Measurements from ENCODE around the gene ELANE.
"Not testable (repeated sequence)": the region's sequence is repeated elsewhere in the genome, so short reads cannot be mapped to it uniquely, and the experiment has no call there.

The ELANE gene

DNA sequence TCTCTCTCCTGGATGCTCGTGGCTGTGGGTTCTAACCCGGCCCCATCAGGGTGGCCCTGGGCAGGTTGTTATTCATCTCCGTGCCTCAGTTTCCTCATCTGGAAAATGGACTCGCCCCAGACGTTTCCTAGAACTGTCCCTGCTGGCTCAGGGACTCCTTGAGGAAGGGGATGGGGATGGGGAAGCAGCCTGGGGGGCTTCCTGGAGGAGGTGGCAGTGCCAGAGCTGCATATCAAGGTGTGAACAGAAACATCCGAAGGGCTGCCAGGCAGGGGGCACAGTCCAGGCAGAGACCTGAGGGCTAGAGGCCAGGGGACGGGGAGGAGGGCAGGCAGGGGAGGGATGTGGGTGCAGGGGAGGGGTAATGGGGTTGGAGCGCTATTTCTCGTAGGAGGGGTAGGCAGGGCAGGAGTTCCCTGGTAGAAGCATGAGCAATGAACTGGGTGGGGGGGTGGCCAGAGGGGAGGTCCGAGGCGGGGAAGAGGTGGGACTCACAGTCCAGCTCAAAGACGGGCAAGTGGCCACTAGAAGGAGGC is 3.6 kb upstream of the ELANE start:
- Histone ChIP-seq H3K36me3 (ENCODE audit: low read depth) (no peaks in the 10 kb centered on the region), H3K4me3 (ENCODE audit: severe bottlenecking) (no peak overlapping the region), H3K27me3 (ENCODE audit: insufficient read depth, poor library complexity, severe bottlenecking) (peaks cover 46% of the 10 kb centered on the region), H3K9me3 (ENCODE audit: severe bottlenecking) (no peaks in the 10 kb centered on the region), H3K4me1 (ENCODE audit: insufficient read depth, poor library complexity, severe bottlenecking) (no peaks in the 10 kb centered on the region), H3K27ac (ENCODE audit: poor library complexity, severe bottlenecking) (no peak overlapping the region)
- DNase-seq (ENCODE audit: low spot score): no peak
- ATAC-seq (ENCODE audit: low read depth): no peak
- TF ChIP-seq, protein P1, sequence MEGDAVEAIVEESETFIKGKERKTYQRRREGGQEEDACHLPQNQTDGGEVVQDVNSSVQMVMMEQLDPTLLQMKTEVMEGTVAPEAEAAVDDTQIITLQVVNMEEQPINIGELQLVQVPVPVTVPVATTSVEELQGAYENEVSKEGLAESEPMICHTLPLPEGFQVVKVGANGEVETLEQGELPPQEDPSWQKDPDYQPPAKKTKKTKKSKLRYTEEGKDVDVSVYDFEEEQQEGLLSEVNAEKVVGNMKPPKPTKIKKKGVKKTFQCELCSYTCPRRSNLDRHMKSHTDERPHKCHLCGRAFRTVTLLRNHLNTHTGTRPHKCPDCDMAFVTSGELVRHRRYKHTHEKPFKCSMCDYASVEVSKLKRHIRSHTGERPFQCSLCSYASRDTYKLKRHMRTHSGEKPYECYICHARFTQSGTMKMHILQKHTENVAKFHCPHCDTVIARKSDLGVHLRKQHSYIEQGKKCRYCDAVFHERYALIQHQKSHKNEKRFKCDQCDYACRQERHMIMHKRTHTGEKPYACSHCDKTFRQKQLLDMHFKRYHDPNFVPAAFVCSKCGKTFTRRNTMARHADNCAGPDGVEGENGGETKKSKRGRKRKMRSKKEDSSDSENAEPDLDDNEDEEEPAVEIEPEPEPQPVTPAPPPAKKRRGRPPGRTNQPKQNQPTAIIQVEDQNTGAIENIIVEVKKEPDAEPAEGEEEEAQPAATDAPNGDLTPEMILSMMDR (IDR thresholded peaks at IDR 0.05; ENCODE audit: poor library complexity, severe bottlenecking): no peak

DNA sequence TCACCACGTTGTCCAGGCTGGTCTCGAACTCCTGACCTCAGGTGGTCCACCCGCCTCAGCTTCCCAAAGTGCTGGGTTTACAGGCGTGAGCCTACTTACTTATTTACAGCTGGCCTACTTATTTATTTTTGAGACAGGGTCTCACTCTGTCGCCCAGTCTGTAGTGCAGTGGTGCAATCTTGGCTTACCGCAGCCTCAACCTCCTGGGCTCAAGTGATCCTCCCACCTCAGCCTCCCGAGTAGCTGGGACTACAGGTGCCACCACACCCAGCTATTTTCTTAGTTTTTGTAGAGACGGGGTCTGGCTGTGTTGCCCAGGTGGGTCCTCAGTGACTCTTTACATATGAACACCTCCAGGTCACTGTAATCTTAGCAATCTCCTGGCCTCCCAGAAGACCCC is 2.9 kb upstream of the ELANE start:
- not testable (repeated sequence) for ATAC-seq (ENCODE audit: low read depth); H3K9me3 ChIP-seq (ENCODE audit: severe bottlenecking); H3K4me3 ChIP-seq (ENCODE audit: severe bottlenecking); H3K4me1 ChIP-seq (ENCODE audit: insufficient read depth, poor library complexity, severe bottlenecking); H3K27ac ChIP-seq (ENCODE audit: poor library complexity, severe bottlenecking); DNase-seq (ENCODE audit: low spot score); H3K36me3 ChIP-seq (ENCODE audit: low read depth)
- H3K27me3 ChIP-seq (ENCODE audit: insufficient read depth, poor library complexity, severe bottlenecking): peaks cover 40% of the 10 kb centered on the region

DNA sequence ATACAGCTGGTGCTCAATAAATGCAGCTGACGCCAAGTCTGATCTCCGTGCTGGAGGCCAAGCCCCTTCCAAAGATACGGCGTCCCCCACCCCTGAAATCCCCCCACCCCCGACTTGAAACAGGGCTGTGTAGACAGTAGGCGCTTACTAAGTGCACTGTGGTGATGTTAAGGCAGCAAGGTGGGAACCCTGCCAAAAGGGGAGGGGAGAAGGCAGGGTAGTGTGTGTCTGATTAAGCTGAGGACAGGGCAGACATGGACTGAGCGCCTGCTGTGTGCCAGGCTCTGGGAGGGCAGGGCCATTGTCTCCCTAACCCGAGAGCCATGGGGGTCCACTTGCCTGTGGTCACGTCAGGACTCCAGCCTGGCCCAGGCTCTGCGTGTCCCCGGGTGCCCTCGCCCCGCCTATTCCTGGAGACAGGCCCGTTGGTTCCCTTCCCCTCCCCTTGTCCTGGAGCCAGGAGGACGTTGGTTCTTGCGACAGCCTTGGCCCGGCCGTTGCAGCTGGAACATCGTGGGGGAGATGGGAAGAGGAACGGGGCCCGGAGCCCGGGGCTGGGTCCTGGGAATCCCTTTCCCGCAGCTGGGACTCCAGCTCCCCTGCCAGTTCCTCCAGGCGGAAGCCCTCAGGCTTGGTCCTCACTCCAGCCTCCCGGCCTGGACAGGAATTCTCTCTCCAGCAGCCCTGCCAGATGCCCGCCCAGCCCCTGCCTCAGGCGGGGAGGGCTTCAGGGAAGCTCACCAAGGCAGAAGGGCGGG is 1.7 kb upstream of the ELANE start:
- TF ChIP-seq, protein P1 (IDR thresholded peaks at IDR 0.05; ENCODE audit: poor library complexity, severe bottlenecking): no peak
- Histone ChIP-seq H3K27me3 (ENCODE audit: insufficient read depth, poor library complexity, severe bottlenecking) (peaks cover 30% of the 10 kb centered on the region), H3K36me3 (ENCODE audit: low read depth) (no peaks in the 10 kb centered on the region), H3K27ac (ENCODE audit: poor library complexity, severe bottlenecking) (no peak overlapping the region), H3K9me3 (ENCODE audit: severe bottlenecking) (no peaks in the 10 kb centered on the region), H3K4me1 (ENCODE audit: insufficient read depth, poor library complexity, severe bottlenecking) (no peaks in the 10 kb centered on the region), H3K4me3 (ENCODE audit: severe bottlenecking) (no peak overlapping the region)
- peak; percentile 64 for DNase-seq (ENCODE audit: low spot score)
- ATAC-seq (ENCODE audit: low read depth): peak; percentile 56

DNA sequence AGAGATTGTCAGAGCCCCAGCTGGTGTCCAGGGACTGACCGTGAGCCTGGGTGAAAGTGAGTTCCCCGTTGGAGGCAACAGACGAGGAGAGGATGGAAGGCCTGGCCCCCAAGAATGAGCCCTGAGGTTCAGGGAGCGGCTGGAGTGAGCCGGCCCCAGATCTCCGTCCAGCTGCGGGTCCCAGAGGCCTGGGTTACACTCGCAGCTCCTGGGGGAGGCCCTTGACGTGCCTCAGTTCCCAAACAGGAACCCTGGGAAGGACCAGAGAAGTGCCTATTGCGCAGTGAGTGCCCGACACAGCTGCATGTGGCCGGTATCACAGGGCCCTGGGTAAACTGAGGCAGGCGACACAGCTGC is 1.1 kb upstream of the ELANE start:
- no peak overlapping the region for H3K4me3 ChIP-seq (ENCODE audit: severe bottlenecking)
- H3K9me3 ChIP-seq (ENCODE audit: severe bottlenecking): no peaks in the 10 kb centered on the region
- no peak overlapping the region for H3K27ac ChIP-seq (ENCODE audit: poor library complexity, severe bottlenecking)
- DNase-seq (ENCODE audit: low spot score): no peak
- ATAC-seq (ENCODE audit: low read depth): no peak; the same call in 2 of the 3 replicates
- H3K4me1 ChIP-seq (ENCODE audit: insufficient read depth, poor library complexity, severe bottlenecking): no peaks in the 10 kb centered on the region
- TF ChIP-seq, protein P1 (IDR thresholded peaks at IDR 0.05; ENCODE audit: poor library complexity, severe bottlenecking): no peak
- H3K36me3 ChIP-seq (ENCODE audit: low read depth): no peaks in the 10 kb centered on the region
- H3K27me3 ChIP-seq (ENCODE audit: insufficient read depth, poor library complexity, severe bottlenecking): peaks cover 30% of the 10 kb centered on the region

DNA sequence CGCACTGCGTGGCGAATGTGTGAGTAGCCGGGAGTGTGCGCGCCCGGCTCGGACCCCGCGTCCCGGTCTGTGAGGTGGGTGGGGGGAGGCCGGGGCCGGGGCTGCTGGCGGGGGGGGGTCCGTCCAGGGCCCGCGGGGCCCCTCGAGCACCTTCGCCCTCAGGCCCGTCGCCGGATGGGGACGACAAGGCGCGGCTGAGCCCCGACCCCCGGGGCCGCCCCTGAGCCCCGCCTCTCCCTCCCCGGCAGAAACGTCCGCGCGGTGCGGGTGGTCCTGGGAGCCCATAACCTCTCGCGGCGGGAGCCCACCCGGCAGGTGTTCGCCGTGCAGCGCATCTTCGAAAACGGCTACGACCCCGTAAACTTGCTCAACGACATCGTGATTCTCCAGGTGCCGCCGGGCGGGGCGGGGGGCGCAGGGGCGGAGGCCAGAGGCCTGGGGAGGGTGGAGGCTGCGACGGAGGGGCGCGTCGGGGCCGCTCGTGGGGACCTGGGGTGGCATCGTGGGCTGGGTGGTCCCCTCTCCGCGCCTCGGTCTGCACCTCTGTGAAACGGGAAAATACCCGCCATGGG is 997 bp downstream of the ELANE start:
- DNase-seq (ENCODE audit: low spot score) (no peak), ATAC-seq (ENCODE audit: low read depth) (no peak)
- TF ChIP-seq, protein P1 (IDR thresholded peaks at IDR 0.05; ENCODE audit: poor library complexity, severe bottlenecking): no peak
- Histone ChIP-seq H3K36me3 (ENCODE audit: low read depth) (no peaks in the 10 kb centered on the region), H3K27me3 (ENCODE audit: insufficient read depth, poor library complexity, severe bottlenecking) (peaks cover 16% of the 10 kb centered on the region), H3K4me1 (ENCODE audit: insufficient read depth, poor library complexity, severe bottlenecking) (no peaks in the 10 kb centered on the region), H3K9me3 (ENCODE audit: severe bottlenecking) (no peaks in the 10 kb centered on the region), H3K4me3 (ENCODE audit: severe bottlenecking) (no peak overlapping the region), H3K27ac (ENCODE audit: poor library complexity, severe bottlenecking) (no peak overlapping the region)

DNA sequence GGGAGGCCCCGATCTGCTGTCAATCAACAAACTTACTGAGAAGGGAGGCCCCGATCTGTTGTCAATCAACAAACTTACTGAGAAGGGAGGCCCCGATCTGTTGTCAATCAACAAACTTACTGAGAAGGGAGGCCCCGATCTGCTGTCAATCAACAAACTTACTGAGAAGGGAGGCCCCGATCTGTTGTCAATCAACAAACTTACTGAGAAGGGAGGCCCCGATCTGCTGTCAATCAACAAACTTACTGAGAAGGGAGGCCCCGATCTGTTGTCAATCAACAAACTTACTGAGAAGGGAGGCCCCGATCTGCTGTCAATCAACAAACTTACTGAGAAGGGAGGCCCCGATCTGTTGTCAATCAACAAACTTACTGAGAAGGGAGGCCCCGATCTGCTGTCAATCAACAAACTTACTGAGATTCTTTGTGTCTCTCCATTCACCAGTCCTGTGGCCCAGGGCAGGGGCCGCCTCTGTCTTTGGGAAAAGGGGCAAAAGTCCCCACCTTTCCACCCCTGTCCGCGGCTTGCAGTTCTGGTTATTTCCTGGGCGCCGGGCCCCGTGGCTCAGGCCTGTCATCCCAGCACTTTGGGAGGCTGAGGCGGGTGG is 1.6 kb downstream of the ELANE start:
- not testable (repeated sequence) for H3K4me1 ChIP-seq (ENCODE audit: insufficient read depth, poor library complexity, severe bottlenecking); ATAC-seq (ENCODE audit: low read depth); H3K36me3 ChIP-seq (ENCODE audit: low read depth); H3K4me3 ChIP-seq (ENCODE audit: severe bottlenecking); H3K27ac ChIP-seq (ENCODE audit: poor library complexity, severe bottlenecking); H3K9me3 ChIP-seq (ENCODE audit: severe bottlenecking); DNase-seq (ENCODE audit: low spot score)
- peaks cover 16% of the 10 kb centered on the region for H3K27me3 ChIP-seq (ENCODE audit: insufficient read depth, poor library complexity, severe bottlenecking)
